ENCODE measurements around the gene CCDC157.

- TF ChIP-seq CTCF (IDR thresholded peaks at IDR 0.05 in 4 of 5, conservative IDR thresholded peaks at IDR 0.05 in 1 of 5) (no peak), POLR2A (IDR thresholded peaks at IDR 0.05) (no peak)
Measured at GRCh38 chr22:30392661-30393321, 36.0 kb downstream of the CCDC157 start.

Data from gastrocnemius medialis (tissue), 4 donors.